Measurements from ENCODE around the gene DUOX2.

- TF ChIP-seq CTCF (IDR thresholded peaks at IDR 0.05) (no peak), EZH2 (IDR thresholded peaks at IDR 0.05; ENCODE audit: borderline replicate concordance, insufficient read depth, low read depth, low read length, poor library complexity, severe bottlenecking) (no peak)
Measured at GRCh38 chr15:45093622-45094357, 20.2 kb downstream of the DUOX2 start.

All from B cell (primary cell).